ENCODE measurements around the gene WAC. TPM values are rescaled to one million over a fixed set of nuclear protein-coding genes. Genes with fewer than 3 reads are reported as not detected.

WAC gene
- total RNA-seq, 3 donors from 2014 or later (not counting 1 experiment from before 2014, with no cell fraction given), result 225 to 245 (median 226) TPM

DNA sequence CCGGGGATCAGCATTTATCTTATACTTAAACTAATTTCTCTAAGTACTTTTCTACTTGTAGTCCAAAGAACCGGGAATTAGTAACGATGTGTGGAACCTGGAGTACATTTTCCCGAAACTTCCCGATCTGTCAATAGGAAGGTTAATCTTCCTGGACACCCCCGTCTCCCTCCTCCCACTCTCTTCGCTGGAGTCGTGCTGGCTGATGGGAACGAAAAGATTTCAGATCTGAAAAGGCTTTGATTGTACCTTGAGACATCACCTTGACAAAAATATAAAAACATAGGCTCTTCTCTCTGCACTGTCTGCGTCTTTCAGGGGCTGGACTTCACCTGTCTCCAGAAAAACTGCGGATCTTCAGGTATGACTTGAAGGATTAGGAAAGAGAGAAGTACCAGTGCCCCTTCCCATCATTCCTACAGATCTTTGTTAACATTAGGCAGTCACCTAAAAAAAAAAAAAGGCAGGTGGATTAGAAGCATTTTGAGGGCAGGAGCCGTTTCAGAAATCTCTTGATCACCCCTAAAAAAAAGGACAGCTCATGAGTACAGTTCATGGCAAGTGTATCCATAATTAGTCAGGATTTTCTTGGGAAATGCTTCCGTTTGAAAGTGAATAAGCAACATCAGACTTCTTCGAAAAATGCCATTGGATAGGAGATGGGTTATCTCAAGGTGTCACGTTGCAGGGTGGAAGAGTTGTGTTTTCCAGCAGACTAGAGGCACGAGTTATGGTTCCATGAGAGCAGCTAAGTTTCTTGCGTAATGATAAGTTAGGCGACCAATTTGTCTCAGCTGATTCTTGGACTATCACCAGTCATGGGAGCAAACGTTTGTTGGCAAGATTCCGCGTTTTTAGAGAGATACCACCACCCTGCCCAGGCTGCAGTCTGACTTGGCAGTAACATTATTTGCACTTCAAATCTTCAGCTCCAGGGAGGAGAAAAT lies 136.6 kb downstream of the WAC start:
- no peak overlapping the region for H3K4me3 ChIP-seq (ENCODE audit: low read length)

More for the DNA sequence above, 136.6 kb downstream of the WAC start:
- DNase-seq (no peak), ATAC-seq (no peak)
- Histone ChIP-seq H3K27ac (ENCODE audit: low read length) (no peak overlapping the region), H3K4me1 (ENCODE audit: control insufficient read depth, insufficient read depth, low read length) (peaks cover 7% of the 10 kb centered on the region), H3K9me3 (ENCODE audit: control insufficient read depth, insufficient read depth, low read length) (no peaks in the 10 kb centered on the region), H3K27me3 (ENCODE audit: control insufficient read depth, insufficient read depth, low read length) (peaks cover 11% of the 10 kb centered on the region), H3K36me3 (ENCODE audit: control insufficient read depth, insufficient read depth, low read length) (no peaks in the 10 kb centered on the region)
- H3K36me3 Mint-ChIP-seq, result no peaks in the 10 kb centered on the region
- WGBS (ENCODE audit: insufficient coverage), result 49% methylated on average over 19 of the region's 21 CpGs
- no peak overlapping the region for H3K27ac Mint-ChIP-seq
- peaks cover 8 to 15% of the 10 kb centered on the region in 2 donors for H3K4me1 Mint-ChIP-seq
- H3K9me3 Mint-ChIP-seq, result no peaks in the 10 kb centered on the region
- peaks cover 53 to 78% of the 10 kb centered on the region in 2 donors for H3K27me3 Mint-ChIP-seq (ENCODE audit: low read depth in 2 of 2)
- TF ChIP-seq CTCF (IDR thresholded peaks at IDR 0.05), result no peak
- intact Hi-C loops (cut with micrococcal nuclease), result no loop called here
- no peak overlapping the region for H3K4me3 Mint-ChIP-seq

Other genes with a start within 250 kb of the WAC start
- 10 to 100 TPM; 11.5 to 21.0 (median 19.1) TPM for gene MPP7, start 230.1 kb upstream of the WAC start, total RNA-seq
- gene BAMBI, start 144.4 kb downstream of the WAC start, total RNA-seq, result under 1 TPM; 0.70 to 0.95 (median 0.94) TPM

All from natural killer cell (primary cell).